Measurements from ENCODE around the gene NYAP2. TPM values are rescaled to one million over a fixed set of nuclear protein-coding genes. Genes with fewer than 3 reads are reported as not detected.

The NYAP2 gene
- total and polyA plus RNA-seq, 10 of the 15 experiments (the other 5 are each of a cell fraction or from before 2014, with no cell fraction given): 0.03 TPM; not detected in 9

GRCh38 chr2:225355788-225356187, 43.7 kb upstream of the NYAP2 start (continued):
- TF ChIP-seq MYC (IDR thresholded peaks at IDR 0.05; ENCODE audit: insufficient read depth, insufficient read length, insufficient replicate concordance, low read length, severe bottlenecking) (no peak), ASH2L (IDR thresholded peaks at IDR 0.05; ENCODE audit: borderline replicate concordance, low read depth) (no peak), TAF1 (IDR thresholded peaks at IDR 0.05; ENCODE audit: borderline replicate concordance, low read depth, low read length) (no peak), CUX1 (IDR thresholded peaks at IDR 0.05; ENCODE audit: insufficient replicate concordance, low read depth, low read length) (no peak), ELK1 (IDR thresholded peaks at IDR 0.05; ENCODE audit: low read depth, low read length) (no peak), STAT1 (conservative IDR thresholded peaks at IDR 0.05) (no peak)

- ChIA-PET RAD21 (ENCODE audit: unreplicated experiment) (no interaction called here), SMC1A (ENCODE audit: uncharacterized antibody, unreplicated experiment) (no interaction called here), POLR2A (no interaction called here), CTCF (no interaction called here)
- no peak overlapping the region for H2AFZ ChIP-seq (ENCODE audit: control insufficient read depth, low read depth, low read length)
- no peaks in the 10 kb centered on the region for H3K4me1 ChIP-seq (ENCODE audit: control insufficient read depth, insufficient read depth, low read length)
- H3K4me3 ChIP-seq: no peak overlapping the region
- no peak overlapping the region for H3K27ac ChIP-seq (ENCODE audit: control insufficient read depth, insufficient read depth)
- H4K20me1 ChIP-seq (ENCODE audit: control insufficient read depth, insufficient read depth): no peaks in the 10 kb centered on the region
- H3K4me2 ChIP-seq (ENCODE audit: control insufficient read depth, insufficient read depth): no peak overlapping the region
- H3K27me3 ChIP-seq (replicated peaks in 1 of 2; ENCODE audit: control insufficient read depth in 2 of 2, insufficient read depth in 2 of 2, low read length in 1 of 2): no peaks in the 10 kb centered on the region
- intact Hi-C loops (cut with micrococcal nuclease; ENCODE audit: unreplicated experiment) (no loop called here), in situ Hi-C loops (cut with MboI) (no loop called here)
- FAIRE-seq (no peak), ATAC-seq (no peak), DNase-seq (ENCODE audit: low read depth, low spot score) (no peak)
- BruUV-seq (replicated peaks): no TSS peak
- no peak overlapping the region for H3K9ac ChIP-seq (ENCODE audit: control insufficient read depth, insufficient read depth, low read length)
- H3K79me2 ChIP-seq (ENCODE audit: control insufficient read depth, insufficient read depth, low read length): no peaks in the 10 kb centered on the region
- H3K36me3 ChIP-seq (ENCODE audit: control insufficient read depth in 2 of 2, insufficient read depth in 2 of 2, low read length in 1 of 2): no peaks in the 10 kb centered on the region
- H3K9me3 ChIP-seq (replicated peaks; ENCODE audit: control insufficient read depth, insufficient read depth, low read length): no peaks in the 10 kb centered on the region
- TF ChIP-seq ELK1 (IDR thresholded peaks at IDR 0.05; ENCODE audit: low read depth, low read length) (no peak), CHD2 (IDR thresholded peaks at IDR 0.05; ENCODE audit: borderline replicate concordance, low read depth, low read length) (no peak), SUZ12 (IDR thresholded peaks at IDR 0.05; ENCODE audit: unreplicated experiment) (no peak), EED (IDR thresholded peaks at IDR 0.05; ENCODE audit: low read depth) (no peak), MXI1 (IDR thresholded peaks at IDR 0.05; ENCODE audit: low read depth, low read length) (no peak), CEBPZ (IDR thresholded peaks at IDR 0.05; ENCODE audit: low read depth, low read length) (no peak), IKZF2 (IDR thresholded peaks at IDR 0.05) (no peak)
Measured at GRCh38 chr2:225366731-225367130, 32.8 kb upstream of the NYAP2 start.

Measured in GM12878 (cell line).